Mesendoderm (in vitro differentiated cells): Measurements from ENCODE around the gene CHD8.

ENCODE experiments used
- DNase-seq: peaks from one replicate; pipeline ENCODE4 v3.0.0; 2013
- H2AK5ac ChIP-seq: 2 replicates; pipeline ENCODE4 v1.6.1; 2013; ENCODE audit warnings: low read length, inconsistent platforms
- H2BK120ac ChIP-seq: 2 replicates; pipeline ENCODE4 v1.6.1; 2013; ENCODE audit warnings: low read depth, mild to moderate bottlenecking, low read length, moderate library complexity, mixed read lengths
- H2BK15ac ChIP-seq: replicated peaks from 2 replicates; pipeline ENCODE4 v1.6.1; 2013; ENCODE audit warnings: low read depth, mild to moderate bottlenecking, moderate library complexity
- H2BK5ac ChIP-seq: 2 replicates; pipeline ENCODE4 v1.6.1; 2013; ENCODE audit warnings: low read length, inconsistent platforms
- H3K18ac ChIP-seq: 2 replicates; pipeline ENCODE4 v1.6.1; 2013; ENCODE audit warnings: mild to moderate bottlenecking, low read length, mixed read lengths
- H3K23ac ChIP-seq: one replicate; pipeline ENCODE4 v1.6.1; 2013; ENCODE audit warnings: low read length
- H3K27ac ChIP-seq: 2 replicates; pipeline ENCODE4 v1.5.1; 2013; ENCODE audit warnings: low read depth, mild to moderate bottlenecking, inconsistent platforms, low read length, moderate library complexity
- H3K27me3 ChIP-seq: 2 replicates; pipeline ENCODE4 v1.6.1; 2013; ENCODE audit warnings: low read length, control low read depth, mild to moderate bottlenecking, inconsistent platforms; ENCODE audit not compliant: insufficient read depth, poor library complexity
- H3K36me3 ChIP-seq: 2 replicates; pipeline ENCODE4 v1.6.1; 2013; ENCODE audit warnings: low read length, inconsistent platforms; ENCODE audit not compliant: control insufficient read depth, insufficient read depth
- H3K4ac ChIP-seq: one replicate; pipeline ENCODE4 v1.6.1; 2013; ENCODE audit warnings: low read depth, mild to moderate bottlenecking, low read length, moderate library complexity
- H3K4me1 ChIP-seq: 2 replicates; pipeline ENCODE4 v1.6.1; 2013; ENCODE audit warnings: low read depth, low read length, inconsistent platforms; ENCODE audit not compliant: control insufficient read depth
- H3K4me2 ChIP-seq: 2 replicates; pipeline ENCODE4 v1.6.1; 2013; ENCODE audit warnings: low read length
- H3K4me3 ChIP-seq: 2 replicates; pipeline ENCODE4 v1.5.1; 2013; ENCODE audit warnings: mild to moderate bottlenecking, low read length
- H3K56ac ChIP-seq: one replicate; pipeline ENCODE4 v1.6.1; 2013; ENCODE audit warnings: low read length
- H3K79me1 ChIP-seq: 2 replicates; pipeline ENCODE4 v1.6.1; 2013; ENCODE audit warnings: low read length, inconsistent platforms
- H3K79me2 ChIP-seq: 2 replicates; pipeline ENCODE4 v1.6.1; 2013; ENCODE audit warnings: mild to moderate bottlenecking, low read length; ENCODE audit not compliant: control insufficient read depth, insufficient read depth
- H3K9ac ChIP-seq: 2 replicates; pipeline ENCODE4 v1.6.1; 2013; ENCODE audit warnings: low read length, inconsistent platforms
- H4K5ac ChIP-seq: one replicate; pipeline ENCODE4 v1.6.1; 2013; ENCODE audit warnings: low read length
- H4K8ac ChIP-seq: one replicate; pipeline ENCODE4 v1.6.1; 2013; ENCODE audit warnings: low read depth, mild to moderate bottlenecking, control low read depth, low read length, moderate library complexity
- WGBS: extraction: QIAGEN DNeasy Blood & Tissue Kit; methylation state at CpG from one replicate; pipeline ENCODE4 v1.1.7; 2013; ENCODE audit warnings: low lambda C conversion rate, missing lambda C conversion rate; ENCODE audit not compliant: insufficient coverage; ENCODE audit errors: extremely low coverage; 5-methylcytosine and 5-hydroxymethylcytosine counted together

CHD8 gene

DNA sequence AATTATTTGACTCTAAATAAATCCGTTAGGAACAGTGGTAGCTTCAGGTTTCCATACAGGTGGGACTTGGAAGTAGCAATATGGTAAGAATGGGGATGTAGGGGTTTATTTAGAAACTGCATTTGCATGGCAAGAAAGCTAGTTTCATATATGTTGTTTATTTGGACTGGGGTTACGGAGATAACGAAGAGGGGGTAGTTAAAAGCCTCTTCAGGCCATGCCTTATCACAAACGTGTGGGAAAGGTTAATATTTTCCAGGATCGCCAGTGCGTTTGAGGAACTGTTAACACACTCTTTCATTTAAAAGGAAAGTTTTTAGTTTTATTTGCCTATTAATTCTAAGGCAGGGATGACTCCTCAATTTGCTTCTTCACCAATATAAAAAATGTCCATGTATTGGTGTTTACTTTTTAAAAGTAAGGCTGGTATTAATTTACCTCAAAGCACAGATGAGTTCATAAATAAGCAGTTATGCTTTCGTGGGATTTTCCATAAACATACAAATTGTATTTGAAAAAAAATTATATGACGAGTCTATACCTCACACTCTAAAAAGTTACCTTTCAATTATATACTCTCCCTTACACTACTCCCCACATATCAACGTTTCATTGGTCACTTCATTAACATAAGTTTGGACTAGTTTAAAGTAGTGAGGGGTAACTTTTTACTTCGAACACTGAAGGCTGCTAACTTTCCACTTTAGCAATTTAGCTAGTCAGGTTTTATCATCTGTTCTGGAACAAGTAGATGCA, 20.0 kb upstream of the CHD8 start:
- no peak overlapping the region for H4K8ac ChIP-seq
- no peak overlapping the region for H2BK5ac ChIP-seq
- 100% methylated on average over 2 of the region's 10 CpGs for WGBS
- H3K4me3 ChIP-seq: peak overlapping the region; percentile 91
- H4K5ac ChIP-seq: no peak overlapping the region
- no peak overlapping the region for H3K4ac ChIP-seq
- no peak overlapping the region for H3K27ac ChIP-seq
- no peak overlapping the region for H2BK15ac ChIP-seq
- H2BK120ac ChIP-seq: no peak overlapping the region
- no peak for DNase-seq
- no peaks in the 10 kb centered on the region for H3K36me3 ChIP-seq
- H3K18ac ChIP-seq: peak overlapping the region; percentile 62
- H3K79me1 ChIP-seq: peaks cover 3% of the 10 kb centered on the region
- no peak overlapping the region for H2AK5ac ChIP-seq
- peak overlapping the region; percentile 95 for H3K56ac ChIP-seq
- no peak overlapping the region for H3K23ac ChIP-seq
- H3K79me2 ChIP-seq: peaks cover 12% of the 10 kb centered on the region
- H3K4me2 ChIP-seq: peak overlapping the region; percentile 85
- peak overlapping the region; percentile 92 for H3K9ac ChIP-seq
- no peaks in the 10 kb centered on the region for H3K27me3 ChIP-seq
- no peaks in the 10 kb centered on the region for H3K4me1 ChIP-seq

DNA sequence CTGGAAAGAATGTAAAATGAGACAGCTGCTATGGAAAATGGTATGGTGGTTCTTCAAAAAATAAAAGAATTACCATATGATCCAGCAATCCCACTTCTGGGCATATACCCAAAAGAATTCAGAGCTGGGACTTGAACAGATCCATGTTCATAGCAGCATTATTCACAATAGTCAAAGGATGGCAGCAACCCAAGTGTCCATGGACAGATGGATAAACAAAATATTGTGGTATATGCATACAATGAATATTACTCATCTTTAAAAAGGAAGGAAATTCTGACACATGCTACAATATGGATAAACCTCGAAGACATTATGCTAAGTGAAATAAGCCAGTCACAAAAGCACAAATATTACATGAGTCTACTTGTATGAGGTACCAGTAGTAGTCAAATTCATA, 11.7 kb upstream of the CHD8 start:
- no peaks in the 10 kb centered on the region for H3K27me3 ChIP-seq
- no peak for DNase-seq

DNA sequence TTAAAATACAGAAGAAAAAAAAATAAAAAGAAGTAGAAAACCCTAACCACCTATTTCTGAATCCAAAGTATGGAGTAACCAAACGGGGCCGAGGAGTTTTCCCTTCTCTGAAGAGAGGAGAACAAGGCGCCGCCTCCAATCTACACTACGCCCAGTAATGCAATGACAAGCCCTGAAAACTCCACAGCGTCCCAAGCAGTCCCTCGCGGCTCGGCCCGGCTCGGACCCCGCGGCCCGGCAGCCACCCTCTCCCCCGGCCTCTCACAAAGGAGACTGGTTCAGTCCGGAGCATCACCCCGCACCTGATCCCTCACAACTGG, 371 bp downstream of the CHD8 start:
- no peak for DNase-seq
- no peak overlapping the region for H3K23ac ChIP-seq
- H3K56ac ChIP-seq: peak overlapping the region; percentile 52
- WGBS: no CpG with 5 or more reads among the region's 17 CpGs
- no peaks in the 10 kb centered on the region for H3K36me3 ChIP-seq
- no peak overlapping the region for H2BK15ac ChIP-seq
- peaks cover 37% of the 10 kb centered on the region for H3K79me2 ChIP-seq
- H3K4ac ChIP-seq: peak overlapping the region; percentile 63
- peak overlapping the region; percentile 52 for H3K9ac ChIP-seq
- H3K27me3 ChIP-seq: no peaks in the 10 kb centered on the region
- H2BK120ac ChIP-seq: peak overlapping the region; percentile 30
- H2BK5ac ChIP-seq: no peak overlapping the region
- H3K4me2 ChIP-seq: peak overlapping the region; percentile 79
- H4K5ac ChIP-seq: no peak overlapping the region
- peak overlapping the region; percentile 26 for H3K4me3 ChIP-seq
- H3K27ac ChIP-seq: peak overlapping the region; percentile 44
- H3K18ac ChIP-seq: peak overlapping the region; percentile 44
- no peaks in the 10 kb centered on the region for H3K79me1 ChIP-seq
- H2AK5ac ChIP-seq: no peak overlapping the region
- H3K4me1 ChIP-seq: no peaks in the 10 kb centered on the region
- H4K8ac ChIP-seq: no peak overlapping the region

More for the DNA sequence above, 11.7 kb upstream of the CHD8 start:
- H2BK5ac ChIP-seq: no peak overlapping the region
- no peaks in the 10 kb centered on the region for H3K79me2 ChIP-seq
- H3K36me3 ChIP-seq: peaks cover 2% of the 10 kb centered on the region
- H3K79me1 ChIP-seq: no peaks in the 10 kb centered on the region
- no peak overlapping the region for H3K23ac ChIP-seq
- no peaks in the 10 kb centered on the region for H3K4me1 ChIP-seq
- no peak overlapping the region for H3K9ac ChIP-seq
- no peak overlapping the region for H3K4me3 ChIP-seq
- no peak overlapping the region for H3K27ac ChIP-seq
- H2BK120ac ChIP-seq: no peak overlapping the region
- H2AK5ac ChIP-seq: no peak overlapping the region
- H3K56ac ChIP-seq: no peak overlapping the region
- H3K4me2 ChIP-seq: no peak overlapping the region
- WGBS: no CpG with 5 or more reads among the region's 1 CpG
- H3K18ac ChIP-seq: no peak overlapping the region
- H2BK15ac ChIP-seq: no peak overlapping the region
- H3K4ac ChIP-seq: no peak overlapping the region
- H4K8ac ChIP-seq: no peak overlapping the region
- no peak overlapping the region for H4K5ac ChIP-seq

DNA sequence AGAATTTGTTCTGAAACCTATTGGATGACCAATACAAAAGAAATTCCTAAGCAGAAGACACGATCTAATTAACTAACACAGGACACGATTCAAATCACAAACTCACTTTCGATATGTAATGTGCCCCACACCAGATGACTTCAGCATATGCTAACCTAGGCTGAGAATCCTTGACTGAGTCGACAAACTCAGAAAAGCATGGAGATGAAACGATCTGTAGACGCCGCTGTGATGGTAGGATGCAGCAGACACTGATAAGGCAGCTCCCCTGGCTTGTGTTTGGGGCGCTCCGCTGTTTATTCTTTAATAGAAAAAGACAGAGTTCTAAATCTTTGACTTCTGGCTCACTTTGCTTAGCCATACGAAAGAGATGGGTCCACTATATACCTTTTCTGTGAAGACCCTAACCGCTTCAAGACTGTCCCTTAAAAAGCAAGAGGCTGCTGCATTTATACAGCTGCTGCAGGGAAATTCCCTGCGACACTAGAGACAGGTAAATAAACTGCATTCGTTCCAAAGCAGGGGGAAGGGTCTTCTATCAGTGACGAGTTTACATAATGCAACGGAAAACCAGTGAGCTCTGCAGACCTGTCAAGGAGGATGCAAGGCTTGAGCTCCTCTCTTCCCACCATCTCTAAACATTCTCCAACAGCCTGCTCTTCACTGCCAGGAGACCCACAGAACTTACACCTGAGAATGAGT, 929 bp downstream of the CHD8 start:
- Histone ChIP-seq H3K18ac (no peak overlapping the region), H3K27ac (no peak overlapping the region)

DNA sequence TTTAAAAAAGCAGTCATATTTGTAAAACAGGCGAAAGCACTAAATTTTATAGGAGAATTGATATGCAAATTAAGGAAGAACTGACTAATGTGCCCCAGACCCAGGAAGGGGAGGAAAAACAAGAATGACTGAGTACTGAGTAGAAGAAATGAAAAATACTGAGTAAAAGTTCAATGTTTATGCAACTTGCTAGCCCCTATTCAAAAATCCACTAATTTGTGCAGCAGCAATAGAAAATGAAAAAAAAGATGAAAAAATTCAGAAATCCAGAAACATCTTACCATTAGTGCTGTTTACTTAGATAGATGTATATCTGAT, 6.1 kb downstream of the CHD8 start:
- no peak overlapping the region for H2BK15ac ChIP-seq
- H4K8ac ChIP-seq: no peak overlapping the region
- H3K9ac ChIP-seq: no peak overlapping the region
- DNase-seq: no peak
- no peaks in the 10 kb centered on the region for H3K27me3 ChIP-seq
- H3K23ac ChIP-seq: no peak overlapping the region
- no peaks in the 10 kb centered on the region for H3K79me1 ChIP-seq
- no peak overlapping the region for H2AK5ac ChIP-seq
- peaks cover 60% of the 10 kb centered on the region for H3K79me2 ChIP-seq
- no peak overlapping the region for H3K4ac ChIP-seq
- H4K5ac ChIP-seq: no peak overlapping the region
- no peak overlapping the region for H3K27ac ChIP-seq
- WGBS: no CpG with 5 or more reads among the region's 1 CpG
- no peak overlapping the region for H3K4me2 ChIP-seq
- no peak overlapping the region for H2BK5ac ChIP-seq
- H3K36me3 ChIP-seq: no peaks in the 10 kb centered on the region
- no peak overlapping the region for H3K18ac ChIP-seq
- H3K56ac ChIP-seq: no peak overlapping the region
- no peaks in the 10 kb centered on the region for H3K4me1 ChIP-seq
- no peak overlapping the region for H2BK120ac ChIP-seq
- no peak overlapping the region for H3K4me3 ChIP-seq

More for the DNA sequence above, 929 bp downstream of the CHD8 start:
- Histone ChIP-seq H2BK5ac (no peak overlapping the region), H2BK120ac (no peak overlapping the region), H3K79me1 (no peaks in the 10 kb centered on the region), H2BK15ac (no peak overlapping the region), H3K23ac (no peak overlapping the region), H3K27me3 (no peaks in the 10 kb centered on the region), H3K56ac (peak overlapping the region; percentile 52), H3K9ac (peak overlapping the region; percentile 52), H3K4me1 (no peaks in the 10 kb centered on the region), H4K5ac (no peak overlapping the region), H3K4me3 (peak overlapping the region; percentile 26), H3K36me3 (no peaks in the 10 kb centered on the region), H2AK5ac (no peak overlapping the region), H3K4ac (no peak overlapping the region), H3K79me2 (peaks cover 37% of the 10 kb centered on the region), H4K8ac (no peak overlapping the region), H3K4me2 (peak overlapping the region; percentile 79)
- no CpG with 5 or more reads among the region's 15 CpGs for WGBS
- DNase-seq: peak; percentile 30
